ENCODE results near the gene SBNO1.

SBNO1 gene

GRCh38 chr12:123269896-123270213 is 94.8 kb downstream of the SBNO1 start:
- peak overlapping the region; percentile 84; the same call in 1 of the 2 replicates for H2AFZ ChIP-seq (ENCODE audit: low read depth, low read length)
- no peak overlapping the region for H3K27ac ChIP-seq (ENCODE audit: low read length)
- no peaks in the 10 kb centered on the region for H3K27me3 ChIP-seq (ENCODE audit: low read depth, low read length)
- peaks cover 14% of the 10 kb centered on the region for H3K4me1 ChIP-seq (ENCODE audit: low read length)
- peaks cover 21% of the 10 kb centered on the region for H3K79me2 ChIP-seq (ENCODE audit: low read length)
- H4K20me1 ChIP-seq (ENCODE audit: insufficient read depth, low read length), result no peaks in the 10 kb centered on the region
- H3K9ac ChIP-seq (ENCODE audit: low read length), result peak overlapping the region; percentile 85
- no peaks in the 10 kb centered on the region for H3K9me3 ChIP-seq (ENCODE audit: insufficient read depth, low read length)
- H3K36me3 ChIP-seq (replicated peaks; ENCODE audit: low read depth, low read length), result no peaks in the 10 kb centered on the region
- TF ChIP-seq, protein P1, sequence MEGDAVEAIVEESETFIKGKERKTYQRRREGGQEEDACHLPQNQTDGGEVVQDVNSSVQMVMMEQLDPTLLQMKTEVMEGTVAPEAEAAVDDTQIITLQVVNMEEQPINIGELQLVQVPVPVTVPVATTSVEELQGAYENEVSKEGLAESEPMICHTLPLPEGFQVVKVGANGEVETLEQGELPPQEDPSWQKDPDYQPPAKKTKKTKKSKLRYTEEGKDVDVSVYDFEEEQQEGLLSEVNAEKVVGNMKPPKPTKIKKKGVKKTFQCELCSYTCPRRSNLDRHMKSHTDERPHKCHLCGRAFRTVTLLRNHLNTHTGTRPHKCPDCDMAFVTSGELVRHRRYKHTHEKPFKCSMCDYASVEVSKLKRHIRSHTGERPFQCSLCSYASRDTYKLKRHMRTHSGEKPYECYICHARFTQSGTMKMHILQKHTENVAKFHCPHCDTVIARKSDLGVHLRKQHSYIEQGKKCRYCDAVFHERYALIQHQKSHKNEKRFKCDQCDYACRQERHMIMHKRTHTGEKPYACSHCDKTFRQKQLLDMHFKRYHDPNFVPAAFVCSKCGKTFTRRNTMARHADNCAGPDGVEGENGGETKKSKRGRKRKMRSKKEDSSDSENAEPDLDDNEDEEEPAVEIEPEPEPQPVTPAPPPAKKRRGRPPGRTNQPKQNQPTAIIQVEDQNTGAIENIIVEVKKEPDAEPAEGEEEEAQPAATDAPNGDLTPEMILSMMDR (IDR thresholded peaks at IDR 0.05; ENCODE audit: low read depth, low read length), result no peak
- no peak for TF ChIP-seq EZH2phosphoT487 (IDR thresholded peaks at IDR 0.05; ENCODE audit: low read depth)
- H3K4me2 ChIP-seq (ENCODE audit: low read length), result peak overlapping the region; percentile 99
- peak overlapping the region; percentile 99 for H3K4me3 ChIP-seq (ENCODE audit: low read length)

GRCh38 chr12:123269395-123269892 is 95.2 kb downstream of the SBNO1 start:
- H2AFZ ChIP-seq (ENCODE audit: low read depth, low read length), result no peak overlapping the region
- TF ChIP-seq EZH2phosphoT487 (IDR thresholded peaks at IDR 0.05; ENCODE audit: low read depth), result no peak
- TF ChIP-seq, protein P1 (IDR thresholded peaks at IDR 0.05; ENCODE audit: low read depth, low read length), result no peak
- no peak overlapping the region for H3K27ac ChIP-seq (ENCODE audit: low read length)
- peak overlapping the region; percentile 99 for H3K4me2 ChIP-seq (ENCODE audit: low read length)
- no peaks in the 10 kb centered on the region for H4K20me1 ChIP-seq (ENCODE audit: insufficient read depth, low read length)
- peak overlapping the region; percentile 85 for H3K9ac ChIP-seq (ENCODE audit: low read length)
- H3K9me3 ChIP-seq (ENCODE audit: insufficient read depth, low read length), result no peaks in the 10 kb centered on the region
- peak overlapping the region; percentile 99 for H3K4me3 ChIP-seq (ENCODE audit: low read length)
- H3K79me2 ChIP-seq (ENCODE audit: low read length), result peaks cover 21% of the 10 kb centered on the region
- H3K27me3 ChIP-seq (ENCODE audit: low read depth, low read length), result no peaks in the 10 kb centered on the region
- H3K36me3 ChIP-seq (replicated peaks; ENCODE audit: low read depth, low read length), result no peaks in the 10 kb centered on the region
- H3K4me1 ChIP-seq (ENCODE audit: low read length), result peaks cover 14% of the 10 kb centered on the region

GRCh38 chr12:123268850-123269249 is 95.8 kb downstream of the SBNO1 start:
- H3K36me3 ChIP-seq (replicated peaks; ENCODE audit: low read depth, low read length), result no peaks in the 10 kb centered on the region
- H3K4me1 ChIP-seq (ENCODE audit: low read length), result peaks cover 14% of the 10 kb centered on the region
- H3K9me3 ChIP-seq (ENCODE audit: insufficient read depth, low read length), result no peaks in the 10 kb centered on the region
- H3K79me2 ChIP-seq (ENCODE audit: low read length), result peaks cover 21% of the 10 kb centered on the region
- TF ChIP-seq EZH2phosphoT487 (IDR thresholded peaks at IDR 0.05; ENCODE audit: low read depth), result no peak
- TF ChIP-seq, protein P1 (IDR thresholded peaks at IDR 0.05; ENCODE audit: low read depth, low read length), result no peak
- no peak overlapping the region for H2AFZ ChIP-seq (ENCODE audit: low read depth, low read length)
- no peak overlapping the region for H3K9ac ChIP-seq (ENCODE audit: low read length)
- H3K27ac ChIP-seq (ENCODE audit: low read length), result no peak overlapping the region
- no peaks in the 10 kb centered on the region for H3K27me3 ChIP-seq (ENCODE audit: low read depth, low read length)
- no peaks in the 10 kb centered on the region for H4K20me1 ChIP-seq (ENCODE audit: insufficient read depth, low read length)
- no peak overlapping the region for H3K4me2 ChIP-seq (ENCODE audit: low read length)
- H3K4me3 ChIP-seq (ENCODE audit: low read length), result no peak overlapping the region

- H3K4me3 ChIP-seq (ENCODE audit: low read length), result no peak overlapping the region
- peaks cover under 1% of the 10 kb centered on the region for H3K36me3 ChIP-seq (replicated peaks; ENCODE audit: low read depth, low read length)
- H3K9ac ChIP-seq (ENCODE audit: low read length), result no peak overlapping the region
- H4K20me1 ChIP-seq (ENCODE audit: insufficient read depth, low read length), result no peaks in the 10 kb centered on the region
- no peaks in the 10 kb centered on the region for H3K9me3 ChIP-seq (ENCODE audit: insufficient read depth, low read length)
- no peak overlapping the region for H3K27ac ChIP-seq (ENCODE audit: low read length)
- H3K79me2 ChIP-seq (ENCODE audit: low read length), result peaks cover 21% of the 10 kb centered on the region
- no peaks in the 10 kb centered on the region for H3K27me3 ChIP-seq (ENCODE audit: low read depth, low read length)
- H3K4me1 ChIP-seq (ENCODE audit: low read length), result peaks cover 14% of the 10 kb centered on the region
- no peak overlapping the region for H2AFZ ChIP-seq (ENCODE audit: low read depth, low read length)
- H3K4me2 ChIP-seq (ENCODE audit: low read length), result no peak overlapping the region
- TF ChIP-seq, protein P1 (IDR thresholded peaks at IDR 0.05; ENCODE audit: low read depth, low read length), result no peak
- no peak for TF ChIP-seq EZH2phosphoT487 (IDR thresholded peaks at IDR 0.05; ENCODE audit: low read depth)
Observed at GRCh38 chr12:123267991-123268843, 96.4 kb downstream of the SBNO1 start.
